ENCODE data around the gene POTEF. TPM values are rescaled to one million over a fixed set of nuclear protein-coding genes. Genes with fewer than 3 reads are reported as not detected.
"Not testable (repeated sequence)": the region's sequence is repeated elsewhere in the genome, so short reads cannot be mapped to it uniquely, and the experiment has no call there.

Gene POTEF
- total RNA-seq, 1 donor from 2014 or later, result 0.13 TPM

DNA sequence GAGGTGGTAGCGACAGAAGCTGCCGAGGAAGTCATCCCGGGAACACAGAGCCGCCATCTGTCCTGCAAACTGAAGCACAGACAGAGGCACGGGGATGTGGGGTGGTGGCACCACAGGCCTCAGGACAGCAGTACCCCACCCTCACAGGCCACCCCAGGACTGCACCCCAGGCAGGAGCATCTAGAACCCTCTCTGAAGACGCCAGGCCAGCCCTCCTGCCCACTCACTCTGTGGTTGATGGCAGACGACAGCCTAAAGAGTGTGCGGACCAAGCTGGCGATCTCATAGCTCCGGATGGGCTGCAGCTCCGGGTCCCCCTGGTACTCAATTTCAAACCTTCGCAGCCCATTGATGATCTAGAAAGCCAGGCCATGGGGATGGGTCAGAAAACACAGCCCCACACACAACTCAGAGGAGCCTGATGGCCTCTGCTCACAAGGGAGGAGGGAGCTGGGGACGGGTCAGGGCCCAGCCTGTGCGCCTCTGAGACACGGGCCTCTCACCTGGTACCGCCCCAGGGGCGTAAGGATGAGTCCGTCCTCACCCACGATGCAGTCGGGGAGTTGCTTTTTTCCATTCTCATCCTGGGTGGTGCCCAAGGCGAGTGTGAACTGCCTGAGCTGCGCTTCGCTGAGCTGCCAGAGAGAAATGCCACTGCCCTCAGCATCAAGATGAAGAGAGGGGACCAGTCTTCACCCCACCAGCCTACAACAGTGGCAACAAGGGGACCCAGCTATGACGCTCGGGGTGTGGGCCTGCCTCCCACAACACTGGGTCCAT lies 24.0 kb upstream of the POTEF start:
- no peak for DNase-seq (ENCODE audit: low read depth in 2 of 2)

DNA sequence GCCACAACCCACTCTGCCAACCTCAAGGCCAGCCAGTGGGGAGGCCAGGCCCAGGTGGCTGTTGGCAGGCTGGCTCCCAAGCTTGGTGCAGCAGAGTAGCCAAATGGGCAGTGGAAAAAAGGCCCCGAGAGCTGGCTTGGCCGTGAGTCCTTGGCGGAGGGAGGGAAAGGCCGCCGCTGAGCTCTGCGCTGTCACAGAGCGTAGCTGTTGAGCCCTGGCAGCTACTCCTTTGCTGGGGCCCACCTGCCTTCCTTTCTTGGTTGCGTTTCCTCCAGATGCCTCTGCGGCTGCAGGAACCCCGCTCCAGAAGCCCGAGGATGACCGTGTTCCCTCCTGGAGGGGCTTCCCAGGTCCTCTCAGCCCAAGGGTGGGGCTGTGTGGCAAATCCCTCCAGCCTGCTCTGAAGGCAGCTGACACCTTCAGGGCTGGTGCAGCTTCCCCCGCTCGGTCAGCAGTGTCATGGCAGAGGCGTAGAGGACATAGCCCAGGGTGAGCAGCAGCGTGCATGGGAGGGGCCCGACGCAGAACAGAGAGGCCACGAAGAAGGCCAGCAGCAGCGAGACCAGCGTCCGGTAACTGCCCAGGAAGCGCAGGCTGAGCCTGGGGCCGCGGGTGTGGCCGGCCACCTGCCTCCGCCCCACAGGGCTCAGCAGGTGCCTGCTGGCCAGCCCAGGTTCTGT lies 23.3 kb upstream of the POTEF start:
- not testable (repeated sequence) for DNase-seq (ENCODE audit: low read depth in 2 of 2)

- not testable (repeated sequence) for DNase-seq (ENCODE audit: low read depth in 2 of 2)
These were observed 22.1 kb upstream of the POTEF start for GRCh38 chr2:130151145-130151512.

DNA sequence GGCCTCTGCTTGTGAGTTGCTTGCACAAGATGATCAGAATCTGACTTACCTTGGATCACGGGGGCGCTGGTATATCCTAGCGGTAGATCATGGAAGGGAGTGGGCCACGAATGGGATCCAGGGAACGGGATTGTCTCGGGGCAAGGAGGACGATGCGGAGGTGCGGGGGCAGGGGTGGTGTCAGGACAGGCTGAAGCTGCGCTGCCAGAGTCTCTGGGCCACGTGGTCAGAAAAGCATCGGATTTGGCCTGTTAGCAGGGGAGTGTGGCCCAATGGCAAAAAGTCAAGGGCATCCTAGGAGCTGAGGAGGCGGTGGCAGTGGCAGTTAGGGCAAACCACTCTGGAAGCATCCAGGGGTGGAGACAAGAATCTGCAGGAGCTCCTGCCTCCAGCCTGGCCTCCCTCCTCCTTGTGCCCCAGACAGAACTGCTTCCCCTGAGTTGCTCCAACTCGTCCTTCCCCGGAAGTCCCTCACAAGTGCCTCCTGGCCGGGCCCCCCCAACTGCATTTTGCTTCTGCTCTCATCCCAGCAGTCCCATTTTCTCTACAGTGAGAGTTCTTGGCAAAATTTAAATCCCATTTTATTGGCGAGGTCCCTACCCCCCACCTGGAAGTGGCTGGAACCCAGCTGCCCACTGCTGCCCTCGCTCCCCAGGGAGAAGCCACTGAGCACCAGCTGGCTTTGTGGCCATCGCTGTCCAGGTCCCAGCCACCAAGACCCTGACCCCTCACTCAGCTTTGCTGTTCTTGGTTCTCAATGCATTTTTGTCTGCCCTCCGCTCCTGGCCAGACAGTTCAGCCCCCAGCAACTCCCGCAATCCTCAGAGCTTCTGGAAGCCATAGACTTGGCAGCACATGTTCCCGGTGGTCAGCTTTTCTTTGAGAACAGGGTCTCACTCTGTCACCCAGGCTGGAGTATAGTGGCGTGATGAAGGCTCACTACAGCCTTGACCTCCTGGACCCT lies 21.4 kb upstream of the POTEF start:
- DNase-seq (ENCODE audit: low read depth in 2 of 2), result no peak

DNA sequence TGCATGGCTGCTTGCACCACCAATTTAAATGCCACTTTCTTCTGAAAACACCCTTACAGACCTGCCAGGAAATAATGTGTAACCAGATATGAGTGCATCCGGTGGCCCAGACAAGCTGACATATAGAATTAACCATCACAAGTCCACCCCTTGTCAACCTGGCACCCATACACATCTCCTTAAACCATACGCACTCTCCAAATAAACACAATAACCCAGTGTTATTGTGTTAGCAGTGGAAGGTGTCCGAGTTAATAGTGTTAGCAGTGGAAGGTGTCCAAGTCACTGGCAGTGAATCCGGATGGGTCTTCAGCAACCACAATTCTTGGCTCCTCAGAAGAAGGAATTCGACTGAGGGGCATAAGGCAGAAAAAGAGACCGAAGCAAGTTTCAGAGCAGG lies 19.5 kb upstream of the POTEF start:
- DNase-seq (ENCODE audit: low read depth in 2 of 2), result not testable (repeated sequence)

DNA sequence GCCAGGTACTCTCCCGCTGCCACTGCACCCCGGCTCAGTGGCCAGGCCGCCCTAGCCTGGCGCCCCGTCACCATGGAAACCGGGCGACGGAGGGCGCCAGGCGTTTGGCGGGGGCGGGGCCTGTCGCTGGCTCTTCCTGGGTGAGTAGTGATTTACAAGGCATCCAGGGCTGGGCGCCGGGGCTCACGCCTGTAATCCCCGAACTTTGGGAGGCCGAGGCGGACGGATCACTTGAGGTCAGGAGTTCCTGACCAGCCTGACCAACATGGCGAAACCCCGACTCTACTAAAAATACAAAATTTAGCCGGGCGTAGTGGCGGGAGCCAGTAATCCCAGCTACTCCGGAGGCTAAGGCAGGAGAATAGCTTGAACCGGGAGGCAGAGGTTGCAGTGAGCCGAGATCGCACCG lies 16.0 kb upstream of the POTEF start, which contains the start of gene CCDC74B:
TSS of gene CCDC74B (minus strand) at position 107 of the 409 bp plus-strand sequence. CDS start 116 bp downstream, outside the sequence.
- not testable (repeated sequence) for DNase-seq (ENCODE audit: low read depth in 2 of 2)

DNA sequence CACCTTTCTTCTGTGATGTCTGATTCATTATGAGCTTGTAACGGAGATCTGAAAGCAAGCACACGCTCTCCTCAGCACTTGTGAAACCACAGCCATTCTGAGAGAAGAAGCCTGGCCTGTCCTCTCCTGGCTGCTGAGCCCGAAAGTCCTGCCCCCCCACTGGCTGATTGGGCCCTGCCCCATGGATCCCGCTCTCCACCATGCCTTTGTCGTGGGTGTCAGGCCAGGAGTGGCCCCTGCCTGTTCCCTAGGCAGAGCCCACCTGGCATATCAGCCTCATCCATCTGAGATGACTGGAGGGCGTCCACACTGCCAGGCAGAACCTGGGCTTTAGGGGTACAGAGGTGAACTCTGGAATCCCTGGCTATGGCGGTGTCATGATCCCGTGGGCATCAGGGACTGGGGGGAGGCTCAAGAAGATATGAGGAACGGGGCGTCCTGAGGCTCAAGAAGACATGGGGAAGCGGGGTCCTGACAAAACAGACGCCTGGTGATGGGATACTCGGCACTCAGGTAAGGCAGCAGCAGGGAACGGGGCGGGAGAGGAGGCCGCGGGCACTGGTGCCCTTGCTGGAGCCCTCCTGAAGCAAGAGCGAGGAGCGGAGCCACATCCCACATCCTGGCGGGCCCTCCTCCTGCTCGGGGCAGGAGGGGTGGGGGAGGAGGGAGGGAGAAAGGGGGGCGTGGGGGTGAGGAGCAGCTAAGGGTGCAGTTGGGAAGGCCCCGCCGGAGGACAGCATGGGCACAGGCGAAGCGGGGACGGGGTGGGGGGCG lies 14.4 kb upstream of the POTEF start:
- DNase-seq (ENCODE audit: low read depth in 2 of 2), result not testable (repeated sequence)

- DNase-seq (ENCODE audit: low read depth in 2 of 2), result not testable (repeated sequence)
These were observed 13.6 kb upstream of the POTEF start for GRCh38 chr2:130142396-130143265.

DNA sequence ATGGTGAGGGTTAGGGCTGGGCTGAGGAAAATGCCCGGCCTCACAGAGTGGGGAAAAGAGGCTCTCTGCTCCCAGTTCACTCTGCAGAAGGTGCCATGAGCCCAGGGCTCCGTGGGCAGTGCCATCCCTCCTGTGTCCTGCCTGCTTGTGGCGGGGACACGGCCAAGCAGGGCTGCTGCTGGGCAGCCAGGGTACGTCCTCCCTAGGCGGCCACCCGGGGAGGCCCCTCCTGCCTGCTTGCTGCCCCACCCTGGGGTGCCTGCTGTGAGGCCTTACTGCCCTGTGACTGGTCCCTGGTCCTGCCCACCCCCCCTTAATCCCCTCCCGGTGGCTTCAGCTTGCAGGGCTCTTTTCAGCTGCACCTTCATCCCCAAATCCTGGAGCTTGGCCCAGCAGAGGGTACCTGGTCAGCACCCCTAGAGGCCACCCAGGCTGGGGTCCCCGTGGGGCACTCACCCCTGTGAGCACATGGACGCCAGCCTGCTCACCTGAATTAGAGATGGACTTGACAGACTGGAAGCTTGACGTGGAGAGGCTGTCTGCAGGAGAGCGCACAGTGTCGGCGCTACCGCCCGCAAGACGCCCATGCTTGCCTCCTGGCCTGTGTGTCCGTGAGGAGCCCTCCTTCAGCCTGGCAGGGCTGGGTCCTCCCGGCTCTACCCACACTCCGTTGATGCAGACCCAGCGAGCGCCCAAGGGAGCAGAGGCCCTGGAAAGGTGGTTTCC lies 12.8 kb upstream of the POTEF start:
- DNase-seq (ENCODE audit: low read depth in 2 of 2), result not testable (repeated sequence)

DNA sequence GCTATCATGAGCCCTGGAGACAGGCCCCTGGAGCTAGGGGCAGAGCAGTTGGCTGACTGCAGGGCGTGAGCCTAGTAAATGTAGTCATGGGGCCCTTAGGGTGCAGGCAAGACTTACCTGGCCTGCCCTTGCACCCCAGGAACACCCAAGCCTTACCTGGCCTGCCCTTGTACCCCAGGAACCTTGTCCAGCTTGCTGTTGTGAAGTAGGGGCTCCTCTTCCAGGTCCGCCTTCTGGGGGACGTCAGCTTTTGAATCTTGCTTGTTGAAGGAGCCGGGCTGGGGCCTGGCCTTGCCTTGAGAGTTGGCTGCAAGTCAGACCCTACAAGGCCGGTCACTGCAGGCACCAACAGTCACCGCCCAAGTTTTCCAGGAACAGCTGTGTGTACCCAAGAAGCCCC lies 12.0 kb upstream of the POTEF start:
- not testable (repeated sequence) for DNase-seq (ENCODE audit: low read depth in 2 of 2)

GRCh38 chr2:130140516-130140915 lies 11.5 kb upstream of the POTEF start:
- DNase-seq (ENCODE audit: low read depth in 2 of 2), result not testable (repeated sequence)

- DNase-seq (ENCODE audit: low read depth in 2 of 2), result not testable (repeated sequence)
These were observed 10.6 kb upstream of the POTEF start for GRCh38 chr2:130139331-130140280.

- DNase-seq (ENCODE audit: low read depth in 2 of 2), result not testable (repeated sequence)
These were observed 9.8 kb upstream of the POTEF start for GRCh38 chr2:130138841-130139251.

- DNase-seq (ENCODE audit: low read depth in 2 of 2), result not testable (repeated sequence)
These were observed 9.3 kb upstream of the POTEF start for GRCh38 chr2:130138326-130138725.

- not testable (repeated sequence) for DNase-seq (ENCODE audit: low read depth in 2 of 2)
These were observed 8.1 kb upstream of the POTEF start for GRCh38 chr2:130137118-130137517.

- not testable (repeated sequence) for DNase-seq (ENCODE audit: low read depth in 2 of 2)
These were observed 7.5 kb upstream of the POTEF start for GRCh38 chr2:130136546-130136945.

- no peak for DNase-seq (ENCODE audit: low read depth in 2 of 2)
These were observed 6.9 kb upstream of the POTEF start for GRCh38 chr2:130135692-130136541.

Measured in dermis microvascular lymphatic vessel endothelial cell (primary cell).